Stimulated activated CD8-positive, alpha-beta memory T cell treated with anti-CD3 and anti-CD28 coated beads, Interleukin-4, amount 100 ng/mL, for 4 hours (primary cell): ENCODE results near the gene TNNC1.

ENCODE experiments used
- DNase-seq, 2 donors: peaks; one replicate each; pipeline ENCODE4 v3.0.0-alpha.2; 2020; ENCODE audit warnings: low read depth in 2 of 2, low spot score in 1 of 2

The TNNC1 gene

DNA sequence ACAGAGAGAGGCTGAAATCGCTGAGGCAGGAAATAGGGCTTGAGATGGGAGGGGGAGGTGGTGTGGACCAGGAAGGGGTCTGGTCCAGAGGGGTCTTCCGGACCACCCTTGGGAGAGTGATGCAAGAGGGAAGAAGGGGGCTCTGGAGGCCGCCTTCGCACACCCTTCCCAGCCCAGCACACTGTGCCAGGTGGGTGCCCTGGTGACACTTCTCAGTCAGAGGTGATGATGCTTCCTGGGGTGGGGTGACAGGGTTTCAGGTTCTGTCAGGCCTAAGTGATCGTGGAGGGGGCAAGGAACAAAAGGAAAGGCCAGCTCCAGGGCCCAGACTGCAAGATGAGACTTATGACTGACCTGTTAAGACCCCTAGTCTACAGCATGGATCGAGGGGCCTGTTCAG lies 21.6 kb downstream of the TNNC1 start:
- DNase-seq, result no peak

DNA sequence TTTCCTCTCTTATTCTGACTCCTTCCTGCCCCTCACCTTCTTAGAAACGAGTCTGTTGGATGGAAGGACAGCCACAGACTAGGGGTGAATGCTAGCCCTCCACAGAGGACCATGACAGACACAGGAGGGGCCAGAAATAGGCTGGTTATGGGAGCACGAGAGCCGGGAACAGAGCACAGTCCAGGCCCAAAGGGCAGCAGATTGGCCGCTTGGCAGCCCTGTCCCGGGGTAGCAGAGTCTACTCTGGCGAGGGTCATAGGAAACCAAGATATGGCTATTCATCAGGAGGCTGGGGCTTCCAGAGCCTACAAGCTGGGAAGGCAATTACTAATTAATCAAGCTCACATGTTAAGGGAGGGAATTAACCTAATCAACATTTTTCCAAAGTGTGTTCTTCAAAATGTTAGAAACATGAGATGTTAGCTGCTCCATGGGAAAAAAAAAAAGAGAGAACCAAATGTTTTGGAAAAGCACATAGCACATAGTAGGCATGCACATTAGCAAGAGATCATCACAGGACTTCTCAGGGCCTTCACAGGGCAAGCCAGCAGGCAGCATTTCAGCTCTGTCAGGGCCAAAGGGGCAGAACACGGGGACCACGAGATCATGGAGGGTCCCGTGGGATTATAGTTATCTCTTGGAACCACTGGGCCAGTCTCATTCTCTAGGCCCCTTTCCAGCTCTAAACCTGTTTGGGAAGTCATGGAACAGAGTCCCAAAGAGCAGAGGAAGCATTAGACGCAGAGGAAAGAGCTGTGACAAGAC lies 22.2 kb downstream of the TNNC1 start:
- no peak for DNase-seq

DNA sequence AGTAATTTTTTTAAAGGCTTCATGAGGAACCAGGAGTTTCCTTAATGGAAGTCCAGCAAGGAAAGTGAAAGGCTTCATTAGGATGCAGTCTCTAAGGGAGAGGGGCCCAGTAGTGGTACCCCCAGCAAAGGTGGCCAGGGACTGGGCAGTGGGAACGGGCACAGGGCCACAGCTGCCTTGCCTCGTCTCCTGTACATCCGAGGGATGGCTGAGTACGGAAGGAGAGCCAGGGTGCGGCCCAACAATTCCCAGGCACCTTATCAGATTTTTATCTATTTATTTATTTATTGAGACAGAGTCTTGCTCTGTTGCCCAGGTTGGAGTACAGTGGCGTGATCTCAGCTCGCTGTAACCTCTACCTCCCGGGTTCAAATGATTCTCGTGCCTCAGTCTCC lies 23.4 kb downstream of the TNNC1 start:
- DNase-seq, result no peak

DNA sequence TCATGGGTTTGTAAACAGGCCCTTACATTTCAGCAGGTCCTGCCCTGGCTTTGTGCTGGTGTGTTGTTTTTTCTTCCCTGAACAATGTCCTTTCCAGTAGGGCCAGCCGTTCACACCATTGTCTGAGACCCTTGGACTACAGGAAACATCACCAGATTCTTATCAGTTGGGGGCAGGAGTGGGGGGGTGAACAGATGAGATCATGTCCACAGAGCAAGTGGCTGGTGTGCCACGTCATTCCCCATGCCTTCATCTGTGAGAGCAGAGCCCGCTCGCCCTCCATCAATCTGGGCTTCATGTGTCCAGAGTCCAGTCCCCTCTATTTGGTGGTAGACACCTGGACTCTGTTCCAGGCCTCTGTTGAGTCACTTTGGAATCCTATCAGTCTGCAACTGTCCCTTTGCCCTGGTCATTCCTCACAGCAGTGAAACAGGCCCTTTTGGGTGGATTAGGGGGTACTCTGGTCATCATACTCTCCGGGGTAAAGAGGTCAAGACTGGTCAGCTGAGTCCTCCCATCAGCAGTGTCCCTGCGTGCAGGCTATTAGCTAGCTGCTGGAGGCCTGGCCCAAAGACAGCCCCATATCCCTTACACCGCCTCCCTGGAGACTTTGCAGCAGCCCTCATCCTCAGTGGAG lies 23.9 kb downstream of the TNNC1 start:
- no peak for DNase-seq

DNA sequence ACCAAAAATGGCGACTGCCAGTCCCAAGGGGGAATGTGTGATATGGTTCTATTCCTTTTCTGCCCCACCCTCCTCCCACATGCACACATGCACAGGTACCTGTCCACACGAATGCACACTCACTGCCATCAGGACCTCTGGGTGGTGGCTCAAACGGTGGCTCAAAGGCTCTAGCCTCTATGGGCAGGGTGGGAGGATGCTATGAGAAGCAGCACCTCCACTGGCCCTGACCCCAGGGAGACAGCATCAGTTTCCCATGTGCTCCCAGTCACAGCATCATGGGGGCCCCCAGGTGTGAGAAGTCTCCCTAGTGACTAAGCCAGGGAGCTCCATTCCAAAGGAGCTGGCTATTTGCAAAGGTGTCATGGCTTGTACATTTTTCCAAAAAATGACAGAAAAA lies 24.8 kb downstream of the TNNC1 start:
- no peak for DNase-seq

DNA sequence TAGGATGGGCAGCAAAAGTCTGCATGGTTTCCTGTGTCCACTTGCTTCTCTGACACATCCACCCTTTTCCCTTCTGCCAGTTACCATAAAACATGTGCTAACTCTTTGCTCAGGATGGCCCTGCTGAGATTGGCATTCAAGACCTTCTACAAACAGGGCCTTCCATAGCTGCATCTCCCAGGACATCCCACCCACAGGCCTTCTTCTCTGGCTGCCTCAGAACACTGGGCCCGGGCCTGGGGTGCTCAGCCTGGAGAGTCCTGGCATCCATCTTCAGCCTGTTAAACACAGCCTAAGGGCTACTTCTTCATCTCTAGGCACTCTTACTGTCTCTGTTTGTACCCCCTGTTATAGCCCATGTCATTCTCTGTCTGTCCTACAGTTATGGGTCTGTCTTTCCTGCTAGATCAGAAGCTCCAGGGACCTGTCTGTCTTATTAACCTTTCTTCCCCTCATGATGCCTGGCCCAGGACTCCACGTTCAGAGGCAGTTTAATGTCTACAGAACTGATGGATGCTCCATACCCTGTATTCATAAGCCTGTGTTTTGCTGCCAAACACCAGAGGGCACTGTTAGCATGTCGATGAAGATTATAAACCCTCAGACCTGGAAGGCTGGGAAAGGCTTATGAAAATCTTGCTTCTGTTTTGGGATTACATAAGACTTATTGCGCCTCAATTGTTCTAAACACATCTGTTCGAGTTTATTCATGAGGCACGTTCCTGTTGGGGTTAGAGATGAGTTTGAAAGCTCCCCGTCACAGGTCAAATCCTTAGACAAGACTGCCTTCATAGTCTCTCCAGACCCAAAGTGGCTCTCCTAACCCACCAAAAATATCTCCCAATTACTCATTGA lies 25.5 kb downstream of the TNNC1 start:
- DNase-seq, result no peak

DNA sequence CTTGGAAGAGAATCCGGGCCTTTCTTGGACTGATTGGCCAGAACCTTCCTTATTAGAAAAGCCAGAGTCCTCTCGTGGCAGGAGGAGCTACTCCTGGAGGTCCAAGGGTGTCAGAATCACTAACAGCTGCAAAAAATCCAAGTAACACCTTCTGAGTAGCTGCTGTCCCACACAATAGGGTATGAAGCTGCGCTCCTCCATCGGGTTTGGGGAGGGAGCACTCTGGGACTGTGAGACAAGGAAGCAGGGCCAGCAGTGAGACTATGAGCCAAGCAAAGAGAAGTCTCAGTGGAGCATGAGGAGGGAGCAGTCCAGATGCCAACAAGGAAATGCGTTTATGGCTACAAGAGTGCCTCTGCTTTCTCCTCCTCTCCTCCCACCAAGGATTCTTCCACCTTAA lies 30.7 kb downstream of the TNNC1 start:
- no peak for DNase-seq

DNA sequence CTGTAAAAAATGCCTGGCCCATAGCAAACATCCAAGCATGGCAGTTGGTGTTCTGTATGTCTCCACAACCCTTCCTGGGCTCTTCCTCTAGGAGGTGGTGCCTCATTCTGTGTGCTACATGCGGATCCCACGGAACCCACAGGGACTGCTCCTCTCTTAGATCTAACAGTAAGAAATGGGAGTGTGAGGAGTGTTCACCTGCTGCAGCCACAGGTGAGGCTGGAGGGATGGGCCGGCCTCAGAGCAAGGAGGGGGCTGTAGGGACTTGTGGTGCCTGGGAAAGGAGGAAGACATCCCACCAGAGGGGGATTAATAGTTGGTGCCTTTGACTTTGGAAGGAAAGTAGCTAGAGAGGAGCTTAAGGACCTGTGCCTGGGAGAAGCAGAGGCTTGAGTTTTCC lies 31.2 kb downstream of the TNNC1 start:
- no peak for DNase-seq

DNA sequence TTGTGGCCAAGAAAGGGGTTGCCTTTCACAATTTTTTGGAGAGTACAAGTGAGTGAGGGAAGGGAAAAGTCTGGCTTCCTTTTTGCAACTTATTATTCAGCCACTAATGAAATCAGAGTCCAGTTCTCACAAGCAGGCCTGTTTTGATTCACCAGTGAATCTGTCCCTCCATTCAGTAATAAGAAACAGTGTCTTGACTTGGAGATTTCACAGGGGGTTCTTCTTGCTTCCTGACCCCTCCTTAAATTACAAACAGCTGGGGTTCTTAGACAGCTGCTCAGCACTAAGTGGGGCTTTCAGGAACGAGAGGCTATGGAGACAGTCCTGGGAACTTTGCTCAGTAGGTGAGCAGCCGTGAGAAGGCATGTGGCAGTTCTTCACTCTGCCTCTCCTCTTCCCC lies 33.5 kb downstream of the TNNC1 start:
- DNase-seq, result no peak

DNA sequence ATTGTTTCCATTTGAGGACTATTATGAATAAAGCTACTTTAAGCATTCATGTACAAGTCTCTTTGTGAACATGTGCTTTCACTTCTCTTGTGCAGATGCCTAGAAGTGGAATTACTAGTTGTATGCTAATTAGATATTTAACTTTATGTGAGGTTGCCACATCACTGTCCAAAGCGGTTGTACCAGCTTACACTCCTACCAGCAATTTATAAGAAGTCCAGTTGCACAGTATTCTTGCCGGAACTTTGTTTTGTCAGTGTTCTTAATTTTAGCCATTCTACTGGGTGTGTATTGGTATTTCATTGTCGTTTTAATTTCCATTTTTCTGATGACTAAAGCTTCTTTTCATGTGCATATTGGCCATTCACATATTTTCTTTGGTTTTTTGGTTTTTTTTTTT lies 38.0 kb downstream of the TNNC1 start:
- no peak for DNase-seq

DNA sequence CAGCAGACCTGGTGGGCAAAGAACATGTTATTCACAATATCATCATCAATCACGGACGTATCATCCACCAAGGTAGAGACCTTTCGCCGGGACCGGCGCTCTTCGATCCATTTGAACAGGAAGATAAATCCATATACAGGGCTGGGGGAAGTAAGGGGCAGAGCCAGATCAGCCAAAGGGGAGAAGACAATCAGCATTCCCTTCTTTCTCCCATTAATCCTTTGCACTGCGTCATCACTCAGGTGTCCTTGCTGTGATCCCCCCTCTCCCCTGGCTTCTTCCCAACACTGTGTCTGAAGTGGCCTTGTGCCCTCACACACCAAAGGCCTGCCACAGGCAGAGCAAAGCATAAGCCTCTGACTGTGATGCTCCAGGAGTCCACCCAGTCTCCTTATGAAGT lies 45.4 kb downstream of the TNNC1 start:
- DNase-seq, result no peak

DNA sequence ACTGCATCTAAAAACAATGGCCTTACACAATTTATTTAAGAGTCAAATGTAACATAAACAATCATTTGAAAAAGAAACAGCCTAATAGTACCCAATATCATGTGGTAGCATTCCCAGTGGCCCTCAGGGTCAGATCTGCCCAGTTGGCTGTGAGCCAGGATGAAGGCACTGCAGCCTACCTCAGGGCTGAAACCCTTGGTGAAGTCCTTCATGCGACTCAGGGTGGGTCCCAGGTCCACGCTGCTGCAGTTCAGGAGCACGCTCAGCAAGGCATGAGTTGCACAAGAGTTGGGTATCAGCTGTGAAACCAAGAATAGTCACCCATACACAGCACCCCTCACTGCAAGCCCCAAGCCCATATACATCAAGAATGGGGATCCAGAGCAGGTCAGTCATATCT lies 46.1 kb downstream of the TNNC1 start:
- DNase-seq, result no peak

DNA sequence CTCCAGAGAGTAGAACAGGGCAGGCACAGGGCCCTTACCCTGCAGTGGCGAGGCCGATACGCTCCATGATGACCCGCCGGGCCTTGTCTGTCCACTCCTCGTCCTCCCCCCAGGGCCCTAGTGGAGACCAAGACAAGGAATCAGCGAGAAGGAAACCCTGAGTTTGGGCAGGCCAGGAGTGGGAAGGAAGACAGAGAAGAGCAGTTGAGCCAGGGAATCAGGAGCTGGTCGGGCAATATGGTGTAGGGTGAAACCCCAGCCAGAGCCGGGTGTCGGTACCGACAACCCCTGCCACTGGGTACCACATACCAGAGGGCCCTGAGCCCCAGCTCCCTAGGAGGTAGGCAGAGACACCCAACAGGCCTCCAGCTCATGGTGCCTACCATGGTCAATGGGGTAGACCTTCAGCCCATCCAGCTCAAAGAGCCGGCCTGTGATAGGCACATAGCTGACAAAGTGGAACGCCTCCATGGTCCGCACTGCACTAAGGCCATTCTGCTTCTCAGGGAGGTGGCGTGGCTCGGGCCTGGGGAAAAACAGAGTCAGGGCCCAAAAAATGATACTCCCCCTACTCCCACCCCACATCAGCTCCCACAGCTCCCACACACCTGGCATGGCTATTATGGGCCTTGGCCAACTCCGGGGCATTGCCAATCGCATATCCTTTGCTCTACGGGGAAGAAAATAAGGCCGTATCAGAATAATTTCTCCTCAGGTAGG lies 46.9 kb downstream of the TNNC1 start:
- no peak for DNase-seq

DNA sequence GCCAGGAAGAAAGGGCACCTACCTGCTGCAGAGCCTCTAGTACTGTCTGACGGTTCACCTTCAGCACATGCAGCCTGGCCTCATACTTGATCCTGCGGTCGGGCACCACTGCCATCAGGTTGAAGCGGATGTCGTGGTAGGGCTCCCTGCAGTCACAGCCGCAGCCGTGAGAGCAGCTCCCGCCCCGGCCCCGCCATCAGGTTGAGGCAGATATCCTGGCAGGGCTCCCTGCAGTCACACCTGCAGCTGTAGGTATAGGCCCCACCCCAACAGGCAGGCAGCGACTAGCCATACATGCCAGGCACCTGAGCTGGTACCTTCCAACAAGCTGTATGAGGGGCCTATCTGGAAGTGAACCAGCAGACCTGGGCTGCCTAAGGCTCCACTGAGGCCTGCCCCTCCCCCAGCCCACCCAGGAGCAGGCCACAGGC lies 47.6 kb downstream of the TNNC1 start:
- DNase-seq, result no peak

DNA sequence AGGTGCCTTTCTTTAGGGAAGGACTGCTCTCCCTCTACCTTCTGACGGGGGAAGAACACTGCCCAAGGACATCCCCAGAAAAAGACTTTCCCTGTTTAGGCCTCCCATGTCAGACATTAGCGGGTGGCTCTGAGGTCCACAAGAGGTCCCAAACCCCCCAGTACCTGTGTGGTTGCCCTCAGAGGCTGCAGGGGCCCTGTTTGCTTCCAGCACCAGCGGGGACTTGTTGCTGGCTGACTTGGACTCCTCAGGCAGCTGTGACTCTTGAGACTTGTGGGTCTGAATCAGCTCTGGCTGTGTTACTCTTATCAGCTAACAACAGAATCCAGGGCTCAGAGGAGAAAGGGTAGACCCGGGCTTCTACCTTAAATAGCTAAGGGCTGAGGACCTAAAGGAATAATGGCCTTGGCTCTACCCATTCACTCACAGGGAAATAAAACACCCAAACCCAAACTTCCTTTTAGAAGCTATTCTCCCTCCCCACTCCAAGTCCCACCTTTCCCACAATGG lies 48.2 kb downstream of the TNNC1 start:
- no peak for DNase-seq

DNA sequence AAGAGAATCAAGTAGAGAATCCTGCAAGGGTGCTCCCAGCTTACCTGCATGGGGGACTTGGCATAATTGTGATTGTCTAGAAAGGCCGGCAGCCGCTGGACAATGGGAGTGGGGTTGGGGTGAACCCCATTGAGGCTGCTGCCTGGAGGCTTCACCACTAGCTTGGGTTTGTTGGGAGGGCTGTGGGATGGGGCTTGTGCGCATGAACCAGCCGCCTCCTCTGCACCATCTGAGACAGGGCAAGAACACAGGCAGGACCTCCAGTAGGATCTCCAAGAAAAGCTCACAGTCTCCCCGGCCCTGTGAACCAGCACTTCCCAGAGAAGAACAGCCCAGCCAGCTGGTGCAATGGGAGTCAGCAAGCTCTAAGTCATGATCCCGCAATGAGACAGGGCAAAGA lies 48.8 kb downstream of the TNNC1 start:
- DNase-seq, result no peak

DNA sequence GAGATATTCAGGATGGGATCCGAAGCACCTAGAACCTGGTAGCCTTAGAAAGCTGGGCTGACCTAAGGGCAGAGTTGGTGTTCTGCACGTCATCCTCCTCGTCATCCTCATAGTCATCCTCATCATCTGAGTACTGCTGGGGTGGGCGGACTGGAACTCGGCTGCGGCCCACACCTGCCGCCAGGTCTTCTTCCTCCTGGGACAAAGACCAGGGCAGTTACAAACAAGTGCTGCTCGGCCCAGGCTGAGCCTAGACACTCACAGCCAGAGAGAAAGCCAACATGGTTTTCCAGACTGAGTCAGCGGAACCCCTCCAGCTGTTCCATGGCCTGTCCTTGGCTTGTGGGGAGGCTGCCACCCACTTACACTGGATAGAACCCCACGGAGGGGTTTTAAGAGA lies 49.5 kb downstream of the TNNC1 start:
- DNase-seq, result no peak

DNA sequence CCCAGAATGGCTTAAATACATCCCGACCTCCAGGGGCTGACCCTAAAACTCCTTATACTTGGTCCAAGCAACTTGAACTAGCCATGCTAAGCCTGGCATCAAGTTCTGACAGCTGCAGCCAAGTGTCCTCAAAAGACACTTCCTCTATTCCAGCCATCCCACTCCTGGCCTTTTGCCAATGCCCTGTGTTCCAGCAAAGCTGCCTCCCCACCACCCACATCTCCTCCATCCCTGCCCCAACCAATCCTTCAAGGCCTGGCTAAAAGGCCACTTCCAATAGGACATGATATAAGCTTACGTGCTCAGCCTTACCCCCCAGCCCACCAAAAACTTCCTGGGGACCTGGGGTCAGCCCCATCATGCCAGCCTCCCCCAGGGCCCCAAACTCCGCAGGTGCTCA lies 49.9 kb downstream of the TNNC1 start:
- no peak for DNase-seq

DNA sequence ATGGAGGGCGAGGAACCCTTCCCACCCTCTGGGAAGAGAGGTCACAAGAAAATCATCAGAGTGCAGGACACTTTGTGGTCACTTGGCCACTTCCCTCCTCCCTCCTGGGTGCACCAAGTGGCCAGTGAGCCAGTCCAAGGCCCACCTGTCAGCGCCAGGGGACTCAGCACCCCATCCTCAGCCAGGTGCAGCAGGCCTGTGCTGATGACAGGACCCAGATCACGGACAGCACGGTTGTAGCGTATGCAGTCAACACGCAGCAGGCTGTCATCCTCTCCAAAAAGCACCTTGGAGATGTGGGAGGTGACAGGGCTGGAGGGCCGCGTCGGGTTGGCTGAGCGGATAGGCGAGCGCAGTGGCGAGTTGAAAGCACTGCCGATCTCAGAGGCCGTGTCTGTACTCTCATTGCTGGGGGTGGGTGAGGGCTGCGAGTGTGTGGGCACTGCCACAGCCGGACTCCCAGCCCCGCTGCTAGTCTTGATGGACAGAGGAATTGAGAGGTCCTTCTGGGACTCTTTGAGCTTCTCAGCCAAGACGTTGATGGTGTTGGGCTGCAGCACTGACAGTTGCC lies 50.5 kb downstream of the TNNC1 start:
- DNase-seq, result no peak

DNA sequence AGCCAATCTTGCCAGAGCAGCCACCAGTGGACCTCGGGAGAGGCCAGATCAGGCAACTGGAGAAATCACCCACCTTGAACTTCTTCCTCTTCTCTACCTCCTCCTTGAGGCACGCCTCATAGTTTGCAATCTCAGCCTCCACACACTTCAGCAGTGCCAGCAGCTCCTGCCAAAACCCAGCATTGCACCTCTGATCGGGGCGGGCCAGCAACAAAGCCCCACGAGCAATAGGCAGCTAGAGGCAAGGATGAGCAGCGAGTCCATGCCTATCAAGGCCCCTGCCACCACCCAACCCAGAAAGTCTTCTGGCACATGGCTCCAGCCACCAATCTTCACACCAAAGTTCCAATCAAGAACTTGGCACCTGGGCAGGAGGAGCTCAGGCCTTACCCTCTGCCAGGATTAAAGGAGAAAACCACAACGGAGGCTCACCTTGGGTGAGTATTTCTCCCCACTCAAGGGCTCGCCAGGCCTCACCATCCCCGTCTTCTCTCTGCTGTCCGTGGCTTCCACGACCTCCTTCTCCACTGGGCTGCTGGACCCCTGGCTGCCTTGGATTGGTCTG lies 51.1 kb downstream of the TNNC1 start:
- DNase-seq, result no peak

DNA sequence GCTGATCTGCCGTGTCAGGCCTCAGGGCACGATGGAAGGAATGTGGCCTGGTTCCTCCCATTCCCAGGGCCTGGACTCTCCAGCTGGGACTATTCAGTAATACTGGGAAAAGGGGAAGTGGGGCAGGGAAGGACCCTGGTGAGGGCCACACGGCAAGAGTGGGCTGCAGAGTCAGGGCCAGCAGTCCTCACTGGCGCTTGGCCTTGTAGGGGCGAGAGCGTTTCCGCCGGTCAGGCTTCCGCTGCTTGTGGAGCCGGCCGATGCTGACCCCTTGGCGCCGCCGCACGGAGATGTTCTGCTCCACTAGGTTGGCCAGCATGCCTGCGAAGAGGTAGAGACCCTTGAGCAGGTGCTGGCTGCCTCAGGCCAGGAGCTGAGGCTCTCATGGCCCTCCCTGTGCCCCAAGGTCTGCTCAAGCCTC lies 51.7 kb downstream of the TNNC1 start:
- DNase-seq, result no peak
